Medulla oblongata (tissue), 1 donor: ENCODE data around the gene KRT2.
"Not testable (repeated sequence)": the region's sequence is repeated elsewhere in the genome, so short reads cannot be mapped to it uniquely, and the experiment has no call there.

Experiments
- DNase-seq: peaks from one replicate; pipeline ENCODE4 v3.0.0-alpha.2; 2015; ENCODE audit errors: extremely low spot score

KRT2 gene

DNA sequence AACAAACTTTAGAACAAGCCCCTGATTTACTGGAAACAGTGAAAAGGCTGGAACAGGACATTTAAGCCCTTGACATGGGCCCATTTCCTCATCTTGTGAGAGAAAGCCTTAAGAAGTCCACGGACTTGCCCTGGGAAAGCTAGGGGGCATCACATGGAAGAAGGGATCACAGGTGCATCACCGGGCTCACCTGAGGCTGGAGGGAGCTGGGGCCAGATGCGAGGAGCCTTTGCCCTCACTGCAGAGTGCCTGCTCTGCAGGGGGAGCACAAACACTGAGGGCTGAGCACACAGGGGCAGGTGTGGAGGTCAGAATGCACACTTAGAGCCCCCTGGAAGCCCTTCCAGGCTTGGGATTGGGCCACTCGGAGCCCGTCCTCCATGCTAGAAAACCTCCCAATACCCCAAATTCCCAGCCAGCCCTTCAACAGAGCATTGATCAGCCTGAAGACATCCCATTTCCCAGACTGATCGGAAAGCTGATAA lies 33.4 kb upstream of the KRT2 start:
- no peak for DNase-seq

DNA sequence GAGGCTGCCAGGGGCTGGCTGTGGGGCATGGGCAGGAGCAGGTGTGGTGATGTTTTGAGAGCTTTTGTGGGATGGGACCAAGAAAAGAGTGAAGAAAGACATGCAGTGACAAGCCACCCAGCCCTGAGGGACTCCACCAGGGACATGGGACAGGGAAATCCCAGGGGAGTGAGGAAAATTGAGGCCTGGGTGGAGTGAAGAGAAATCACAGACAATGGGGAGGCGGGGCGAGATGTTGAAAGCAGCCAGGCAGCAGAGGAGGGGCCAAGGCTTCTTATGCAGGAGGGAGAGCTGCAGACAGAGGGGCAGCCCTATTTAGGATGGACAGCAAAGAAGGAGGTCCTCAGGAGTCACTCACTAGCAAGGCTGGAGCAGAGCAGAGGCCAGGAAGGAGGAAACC lies 32.4 kb upstream of the KRT2 start:
- no peak for DNase-seq

DNA sequence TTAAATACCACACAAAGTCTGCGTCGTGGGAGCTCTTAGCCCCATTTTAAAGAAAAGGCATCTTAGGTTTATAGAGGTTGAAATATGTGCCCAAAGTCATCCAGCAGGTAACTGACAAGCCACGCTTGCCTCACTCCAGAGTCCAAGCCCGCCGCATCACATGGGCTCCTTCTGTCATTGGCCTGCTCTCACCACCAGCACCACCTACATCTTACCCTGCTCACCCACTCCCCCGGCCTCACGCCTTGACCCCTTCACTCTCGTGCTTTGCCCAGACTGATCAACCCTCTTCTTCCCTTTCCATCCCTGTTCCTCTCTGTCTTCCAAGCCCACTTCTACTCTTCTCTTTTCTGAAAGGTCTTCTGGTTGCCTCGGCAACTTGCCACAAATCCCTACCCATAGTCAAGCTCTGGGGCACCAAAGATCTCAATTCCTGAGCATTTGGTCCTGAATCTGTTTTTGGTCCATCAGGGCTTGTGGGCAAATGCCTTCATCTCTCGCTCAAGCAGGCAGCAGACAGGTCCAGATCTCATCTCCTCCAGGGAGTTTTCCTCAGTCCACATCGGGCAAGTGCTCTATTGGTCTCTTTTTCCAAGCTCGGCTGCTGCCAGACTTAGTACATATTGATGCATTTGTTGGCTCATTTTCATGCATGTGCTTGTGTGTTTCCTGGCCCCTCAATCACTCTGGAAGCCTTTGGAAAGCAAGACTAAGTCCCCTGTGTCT lies 31.7 kb upstream of the KRT2 start:
- no peak for DNase-seq

DNA sequence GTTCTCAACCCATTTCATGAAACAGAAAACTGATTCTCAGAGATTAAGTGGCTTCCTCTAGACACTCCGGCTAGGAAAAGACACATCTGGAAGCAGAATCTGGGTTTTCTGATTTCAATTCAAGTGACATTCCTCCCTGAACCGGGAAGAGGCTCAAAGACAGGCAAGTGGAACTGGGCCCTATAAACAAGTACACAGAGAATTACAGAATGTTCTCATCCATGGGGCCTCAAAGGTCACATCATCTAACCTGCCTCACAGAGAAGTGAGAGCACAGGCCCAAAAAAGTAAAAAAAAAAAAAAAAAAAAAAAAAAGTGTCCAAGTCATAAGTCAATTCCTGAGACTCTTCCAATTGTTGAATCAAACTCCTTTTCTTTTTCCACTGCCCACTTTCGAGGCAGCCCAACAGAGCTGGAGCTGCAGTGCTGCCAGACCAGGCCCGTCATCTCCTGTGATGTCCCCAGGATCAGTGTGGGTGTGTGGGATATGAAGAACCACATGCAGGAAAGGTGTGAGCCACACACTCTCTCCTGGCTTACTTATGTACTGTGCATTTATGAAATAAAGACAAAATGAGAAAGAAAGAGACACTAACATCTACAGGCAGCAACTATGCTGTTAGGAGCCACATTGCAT lies 31.0 kb upstream of the KRT2 start:
- DNase-seq, result peak; percentile 5

DNA sequence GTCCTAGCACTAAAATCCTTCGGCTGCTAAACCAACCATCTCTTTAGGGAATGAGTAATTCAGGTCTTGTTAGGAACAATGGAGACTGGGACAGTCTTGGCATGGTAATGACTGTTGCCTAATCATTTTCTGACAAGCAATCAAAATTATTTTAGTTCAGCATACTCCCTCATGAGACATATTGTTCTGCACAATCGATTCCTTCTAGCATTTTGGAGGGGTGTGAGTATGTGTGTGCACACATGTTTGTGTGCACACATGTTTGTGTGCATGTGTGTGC lies 30.3 kb upstream of the KRT2 start:
- DNase-seq, result no peak

DNA sequence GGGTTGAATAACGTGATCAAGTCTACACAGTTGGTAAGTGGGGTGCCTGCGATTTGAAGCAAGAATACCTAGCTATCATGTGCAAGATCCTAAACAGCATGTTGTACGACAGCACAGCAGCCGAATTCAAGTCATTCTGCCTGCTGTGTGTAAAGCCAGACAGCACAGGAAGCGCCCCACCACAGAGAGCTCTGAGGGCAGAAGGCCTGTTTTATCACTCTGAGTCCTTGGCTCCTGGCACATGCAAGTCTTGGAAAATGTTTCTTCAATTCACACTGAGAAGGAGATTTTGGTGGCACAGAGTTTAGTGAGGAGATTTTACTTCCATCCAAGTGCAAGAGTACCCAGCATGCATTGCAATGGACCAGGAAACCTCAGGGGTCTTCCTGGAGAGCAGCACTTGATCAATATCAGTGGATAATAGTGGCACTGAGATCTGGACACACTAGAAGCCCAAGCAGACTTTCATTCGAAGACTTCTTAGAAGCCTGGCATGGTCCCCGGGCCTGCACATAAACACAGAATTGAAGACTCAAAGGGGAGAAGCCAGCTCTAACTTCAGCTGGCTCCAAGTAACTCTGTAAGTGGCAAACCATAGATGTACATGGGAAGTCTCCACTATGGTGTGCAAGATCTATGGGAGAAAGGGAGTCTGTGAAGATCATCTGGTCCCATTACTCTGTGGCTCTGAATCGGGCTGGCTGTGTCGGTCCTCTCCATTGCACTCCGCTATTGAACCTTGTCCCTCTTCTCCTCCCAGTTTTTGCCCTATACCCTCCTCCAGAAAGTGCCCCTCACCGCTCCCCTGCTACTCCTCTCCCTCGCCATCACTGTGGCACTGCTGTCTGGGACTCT lies 29.7 kb upstream of the KRT2 start:
- DNase-seq, result no peak

DNA sequence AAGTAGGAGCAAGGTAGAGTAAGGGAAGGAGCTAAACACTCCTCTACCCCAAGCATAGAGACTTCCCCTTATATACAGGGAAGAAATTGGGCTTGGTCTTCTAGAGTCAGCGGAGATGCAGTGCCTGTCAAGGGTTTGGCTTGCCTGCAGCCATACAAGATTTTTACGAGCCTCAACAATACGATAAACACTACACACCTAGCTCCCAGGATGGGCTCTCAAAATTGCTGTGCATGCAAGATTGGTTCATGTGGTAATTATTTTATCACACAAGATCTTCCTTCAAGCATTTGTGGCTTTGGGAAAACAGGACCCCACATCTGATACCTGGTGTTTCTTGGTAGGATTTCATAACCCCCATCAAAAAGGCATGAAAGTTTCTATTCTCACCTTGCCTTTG lies 28.4 kb upstream of the KRT2 start, which contains the start of gene KRT1:
Gene KRT1, minus strand, starts transcription at position 45 of the 400 bp plus-strand sequence. CDS start 59 bp downstream, outside the sequence.
- no peak for DNase-seq

DNA sequence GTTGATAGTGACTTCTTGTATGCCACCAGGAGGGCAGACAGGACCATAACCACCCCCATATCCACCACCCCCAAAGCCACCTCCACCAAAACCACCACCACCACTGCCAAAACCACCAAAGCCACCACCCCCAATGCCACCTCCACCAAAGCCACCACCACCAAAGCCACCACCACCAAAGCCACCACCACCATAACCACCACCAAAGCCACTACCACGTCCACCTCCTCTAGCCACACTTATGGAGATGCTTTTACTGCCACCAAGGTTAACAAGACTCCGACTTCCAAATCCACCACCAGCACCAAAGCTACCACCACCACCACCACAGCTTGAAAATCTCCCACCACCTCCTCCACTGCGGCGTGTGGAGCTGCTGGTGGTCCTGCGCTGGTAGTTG lies 27.9 kb upstream of the KRT2 start:
- DNase-seq, result no peak

DNA sequence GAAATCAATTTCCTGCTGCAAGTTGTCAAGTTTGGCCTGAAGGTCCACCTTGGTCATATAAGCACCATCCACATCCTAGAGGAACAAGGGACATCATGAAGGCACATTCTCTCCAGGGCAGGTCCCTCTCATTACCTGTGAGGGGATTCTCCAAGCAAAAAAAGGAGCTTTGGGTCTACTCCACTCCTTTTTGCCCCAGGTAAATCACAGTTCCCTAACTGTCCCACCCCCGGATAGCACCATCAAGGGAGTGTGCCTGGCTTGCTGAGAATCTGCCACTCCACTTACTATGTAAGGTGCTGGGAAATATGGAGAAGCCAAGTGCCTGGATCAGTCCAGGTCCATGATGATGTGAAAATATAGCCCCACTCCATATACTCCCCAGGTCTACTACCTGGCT lies 25.7 kb upstream of the KRT2 start:
- no peak for DNase-seq

DNA sequence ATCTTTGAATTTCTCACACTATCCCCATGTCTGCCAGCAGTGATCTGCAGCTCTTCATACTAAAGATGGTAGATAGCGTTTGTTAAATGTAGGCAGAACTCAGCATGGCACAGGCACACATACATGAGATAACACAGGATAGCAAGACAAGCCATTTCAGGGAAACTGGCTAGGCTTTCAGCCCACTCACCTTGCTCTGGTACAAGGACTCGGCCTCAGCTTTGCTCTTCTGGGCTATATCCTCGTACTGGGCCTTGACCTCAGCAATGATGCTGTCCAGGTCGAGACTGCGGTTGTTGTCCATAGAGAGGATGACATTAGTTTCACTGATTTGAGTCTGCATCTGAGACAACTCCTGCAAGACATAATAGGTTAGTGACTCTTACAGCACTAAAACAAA lies 25.1 kb upstream of the KRT2 start:
- no peak for DNase-seq

DNA sequence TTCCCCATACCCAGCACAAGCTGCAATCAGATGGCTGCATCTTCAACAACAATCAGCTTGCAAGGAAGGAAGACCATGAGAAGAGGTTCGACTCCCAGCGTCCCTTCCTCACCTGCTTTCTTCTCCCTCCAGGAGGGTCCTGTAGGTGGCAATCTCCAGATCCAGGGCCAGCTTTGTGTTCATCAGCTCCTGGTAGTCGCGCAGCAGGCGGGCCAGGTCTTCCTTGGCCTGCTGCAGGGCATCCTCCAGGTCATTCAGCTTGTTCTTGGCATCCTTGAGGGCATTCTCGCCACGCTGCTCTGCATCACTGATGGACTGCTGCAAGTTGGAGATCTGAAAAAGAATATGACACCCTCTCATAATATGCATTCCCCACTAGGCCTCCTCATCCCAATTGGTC lies 24.2 kb upstream of the KRT2 start:
- DNase-seq, result no peak

DNA sequence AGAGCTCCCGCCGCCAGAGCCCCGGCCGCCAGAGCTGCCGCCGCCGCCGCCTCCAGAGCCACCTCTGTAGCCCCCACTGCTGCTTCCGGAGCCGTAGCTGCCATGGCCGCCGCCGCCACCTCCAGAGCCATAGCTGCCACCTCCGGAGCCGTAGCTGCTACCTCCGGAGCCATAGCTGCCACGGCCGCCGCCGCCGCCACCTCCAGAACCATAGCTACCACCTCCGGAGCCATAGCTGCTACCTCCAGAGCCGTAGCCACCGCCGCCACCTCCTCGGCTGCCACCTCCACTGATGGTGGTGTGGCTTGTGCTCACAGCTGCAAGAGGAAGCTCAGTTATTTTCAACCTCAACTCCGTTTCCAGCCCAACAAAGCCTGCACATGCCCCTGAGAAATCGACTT lies 23.3 kb upstream of the KRT2 start:
- DNase-seq, result no peak

DNA sequence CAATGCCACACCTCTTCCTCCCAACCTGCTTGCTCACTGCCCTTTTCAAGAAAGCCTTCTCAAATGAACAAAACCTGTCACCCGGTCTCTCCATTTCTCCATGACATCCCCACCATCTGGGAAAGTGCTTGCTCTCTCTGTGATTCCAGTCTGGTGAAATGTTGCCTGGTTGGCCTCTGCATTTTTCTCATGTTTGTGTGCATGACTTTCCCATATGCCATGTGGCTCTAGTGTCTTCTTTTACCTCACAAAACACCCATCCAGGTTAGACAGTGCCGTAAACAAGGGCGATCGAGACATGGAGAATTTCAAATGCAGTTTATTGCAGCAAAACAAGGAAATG lies 22.4 kb upstream of the KRT2 start:
- DNase-seq, result no peak

DNA sequence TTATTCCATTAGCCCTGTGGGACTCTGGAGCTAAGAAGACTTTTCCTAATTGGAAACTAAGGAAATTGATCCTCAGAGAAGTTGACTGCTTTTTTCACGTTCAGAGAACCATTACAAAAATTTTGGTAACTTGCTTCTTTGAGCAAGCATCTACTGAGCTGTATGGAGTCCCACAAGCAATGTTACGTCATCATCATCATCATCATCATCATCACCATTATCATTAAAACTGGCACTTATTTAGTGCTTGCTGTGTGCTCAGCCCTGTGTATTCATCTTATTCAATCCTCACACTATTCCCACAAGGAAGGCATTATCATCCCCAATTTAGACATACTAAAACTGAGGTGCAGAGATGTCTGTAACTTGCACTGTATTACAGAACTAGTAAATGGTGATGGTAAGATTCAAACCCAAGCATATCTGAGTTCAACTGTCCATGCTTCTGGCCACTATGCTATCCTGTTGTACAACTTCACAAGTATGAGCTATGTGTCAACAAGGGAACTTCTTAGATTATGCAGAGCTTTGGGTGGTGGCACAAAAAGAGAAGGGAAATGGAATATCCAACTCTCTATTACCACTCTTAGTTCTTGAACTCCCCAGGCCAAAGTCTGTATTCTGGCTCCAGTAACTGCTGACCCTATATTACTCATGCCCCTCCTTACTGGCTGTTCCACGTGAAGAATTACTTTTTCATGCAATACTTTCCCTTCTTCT lies 21.9 kb upstream of the KRT2 start:
- DNase-seq, result no peak

DNA sequence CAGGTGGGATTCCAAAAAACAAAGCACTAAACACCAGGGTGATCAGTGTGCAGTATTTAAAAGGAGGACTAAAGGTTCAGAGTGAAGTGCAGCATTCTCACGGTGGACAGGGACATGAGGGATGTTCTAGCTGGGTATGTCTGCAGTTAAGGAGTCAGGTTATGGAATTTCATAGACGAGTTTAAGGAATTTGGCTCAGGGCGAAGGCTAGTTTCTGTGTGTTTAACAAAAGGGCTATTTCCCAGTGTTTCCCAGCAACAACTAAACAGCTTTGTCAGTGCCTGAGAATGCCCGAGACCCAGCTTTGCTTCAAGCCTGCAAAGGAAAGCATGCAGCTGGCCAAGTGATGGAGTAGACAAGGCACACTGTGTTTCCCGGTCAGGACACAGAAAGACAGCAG lies 21.2 kb upstream of the KRT2 start:
- peak; percentile 12 for DNase-seq

DNA sequence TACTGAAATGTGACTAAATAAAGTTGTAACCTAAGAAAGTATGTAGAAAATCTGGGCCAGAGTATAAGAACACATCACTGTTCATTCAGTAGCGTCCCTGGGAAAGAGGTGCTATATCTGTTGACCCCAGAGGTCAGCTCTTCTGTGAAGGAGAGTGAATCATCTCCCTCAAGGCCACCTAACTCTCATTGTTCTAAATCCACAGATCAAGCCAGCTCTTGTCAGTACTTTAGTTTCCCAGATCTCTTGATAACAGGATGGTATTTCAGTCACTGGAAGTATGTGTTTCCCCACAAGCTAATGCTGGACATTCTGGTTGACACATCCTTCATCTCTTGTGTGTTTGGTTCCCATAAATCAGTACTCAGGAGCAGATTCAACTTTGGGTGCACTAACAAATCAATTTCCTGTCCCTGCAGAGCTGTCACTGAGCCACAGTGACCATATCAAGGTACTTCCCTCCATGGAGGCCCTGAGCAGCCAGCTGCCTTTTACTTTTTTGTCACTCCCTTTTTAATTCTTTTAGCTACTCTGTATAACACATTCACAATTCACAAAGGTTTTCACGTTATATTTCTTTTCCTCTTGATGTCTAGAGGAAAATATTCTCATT lies 20.4 kb upstream of the KRT2 start:
- DNase-seq, result no peak

DNA sequence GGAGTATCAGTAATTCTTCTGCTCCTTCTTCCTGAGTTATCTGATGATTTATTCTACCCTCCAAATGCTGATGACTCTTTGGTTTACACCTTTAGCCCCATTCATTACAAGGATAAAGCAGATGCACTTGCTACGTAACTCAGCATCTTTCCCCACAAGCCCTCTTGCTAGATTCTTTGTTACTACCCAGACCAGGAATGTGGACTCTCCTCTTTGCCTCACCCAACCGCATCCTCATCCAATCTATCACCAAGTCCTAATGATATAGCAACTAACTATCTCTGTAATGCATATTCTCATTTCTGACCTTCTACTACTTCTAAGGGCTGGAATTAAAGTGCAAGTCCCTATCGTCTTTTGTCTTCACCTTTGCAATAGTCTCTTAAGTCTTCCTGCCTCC lies 18.9 kb upstream of the KRT2 start:
- no peak for DNase-seq

DNA sequence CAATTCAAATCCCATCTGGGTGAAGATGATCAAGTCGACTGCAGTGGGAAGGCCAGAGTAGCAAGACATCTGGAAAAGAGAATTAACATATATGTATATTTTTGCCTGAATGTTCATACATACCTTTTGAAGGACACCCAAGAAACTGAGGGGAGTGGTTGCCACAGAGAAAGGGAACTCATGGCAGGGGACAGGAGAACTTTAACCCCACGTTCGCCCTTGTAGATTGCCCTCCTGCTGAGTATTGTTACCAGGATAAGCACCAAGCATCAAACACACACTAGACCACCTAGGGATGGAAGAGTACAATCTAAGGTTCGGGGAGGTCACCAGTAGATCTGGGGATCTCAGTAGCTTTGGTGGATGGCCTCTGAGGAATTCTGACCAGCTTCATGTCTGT lies 18.5 kb upstream of the KRT2 start:
- no peak for DNase-seq

DNA sequence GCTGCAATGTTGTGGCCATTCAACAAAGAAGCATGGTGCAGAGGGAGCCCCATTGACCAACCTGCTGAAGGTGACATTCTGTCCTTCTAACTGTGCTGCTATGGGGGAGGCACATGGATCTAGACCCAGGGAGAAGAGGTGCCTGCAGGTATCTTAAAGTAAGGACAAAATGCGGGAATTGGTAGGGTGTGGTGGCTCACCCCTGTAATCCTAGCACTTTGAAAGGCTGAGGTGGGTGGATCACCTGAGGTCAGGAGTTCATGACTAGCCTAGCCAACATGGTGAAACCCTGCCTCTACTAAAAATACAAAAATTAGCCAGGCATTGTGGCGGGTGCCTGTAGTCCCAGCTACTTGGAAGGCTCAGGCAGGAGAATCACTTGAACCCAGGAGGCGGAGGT lies 17.9 kb upstream of the KRT2 start:
- DNase-seq, result not testable (repeated sequence)

DNA sequence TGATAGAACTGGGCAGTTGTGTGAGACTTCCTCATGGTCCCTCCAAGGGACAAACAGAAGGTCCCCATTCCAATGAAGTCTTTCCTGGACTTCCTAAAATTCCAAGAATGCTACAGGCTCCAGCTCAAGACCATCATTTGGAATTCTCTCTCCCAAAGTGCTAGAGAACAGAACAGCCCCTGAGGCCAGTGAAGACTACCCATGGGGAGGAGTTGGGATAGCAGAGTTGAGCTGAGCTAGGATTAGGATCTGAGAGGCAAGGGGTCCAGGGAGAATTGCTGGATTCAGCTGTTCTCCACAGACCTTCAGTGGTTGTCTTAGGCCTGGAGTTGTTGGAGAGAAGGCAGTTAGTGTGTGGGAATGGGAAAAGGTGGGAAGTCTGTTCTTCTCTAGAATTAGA lies 17.4 kb upstream of the KRT2 start:
- DNase-seq, result no peak

DNA sequence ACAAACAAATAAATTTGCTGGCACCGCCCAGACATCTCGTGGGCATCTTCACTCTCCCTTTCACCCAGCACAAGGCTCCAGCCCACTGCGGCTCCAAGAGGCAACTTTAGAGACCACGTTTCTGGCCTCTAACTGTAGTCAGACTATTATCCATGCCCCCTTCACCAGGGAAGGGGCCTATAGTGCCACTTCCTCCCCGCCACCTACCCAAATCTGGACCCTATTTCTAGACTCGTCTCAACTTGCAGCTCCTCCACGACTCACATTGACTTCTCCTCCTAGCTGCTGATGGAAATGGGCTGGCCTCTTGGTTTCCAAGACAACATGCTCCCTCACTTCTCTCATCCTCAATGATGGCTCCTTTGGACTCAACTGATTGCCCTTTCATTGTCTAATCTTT lies 15.9 kb upstream of the KRT2 start:
- DNase-seq, result no peak

DNA sequence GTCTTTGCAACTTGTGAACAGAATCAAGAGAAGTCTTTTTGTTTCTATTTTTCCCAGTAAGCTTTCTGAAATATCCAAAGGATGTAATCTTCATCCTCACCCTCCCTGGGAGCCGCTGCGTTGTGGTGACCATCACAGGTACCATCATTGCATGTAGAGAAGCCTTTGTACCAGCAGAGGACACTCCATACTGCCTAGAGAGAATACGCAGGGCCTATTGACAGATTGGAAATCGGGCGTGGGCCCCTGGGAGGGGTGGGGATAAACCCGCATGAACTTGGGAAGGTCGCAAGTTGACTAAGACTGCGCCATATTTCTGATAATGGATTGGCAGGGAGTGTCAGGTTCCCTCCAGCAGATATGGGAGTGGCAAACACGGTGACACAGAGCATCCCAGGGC lies 15.5 kb upstream of the KRT2 start:
- DNase-seq, result no peak
